AG10803 (cell line): ENCODE results near the gene TUBB4A.

ENCODE experiments used
- DNase-seq: peaks from one replicate; pipeline ENCODE4 v3.0.0; 2010; ENCODE audit warnings: low read depth
- H3K4me3 ChIP-seq: 2 replicates; pipeline ENCODE4 v1.5.1; 2011; ENCODE audit warnings: mild to moderate bottlenecking, low read length, control low read depth
- TF ChIP-seq, protein P1 (sequence below): conservative IDR thresholded peaks from 2 replicates; pipeline ENCODE4 v1.5.1; 2011; ENCODE audit warnings: mild to moderate bottlenecking, low read length, control low read depth, inconsistent platforms

TUBB4A gene

DNA sequence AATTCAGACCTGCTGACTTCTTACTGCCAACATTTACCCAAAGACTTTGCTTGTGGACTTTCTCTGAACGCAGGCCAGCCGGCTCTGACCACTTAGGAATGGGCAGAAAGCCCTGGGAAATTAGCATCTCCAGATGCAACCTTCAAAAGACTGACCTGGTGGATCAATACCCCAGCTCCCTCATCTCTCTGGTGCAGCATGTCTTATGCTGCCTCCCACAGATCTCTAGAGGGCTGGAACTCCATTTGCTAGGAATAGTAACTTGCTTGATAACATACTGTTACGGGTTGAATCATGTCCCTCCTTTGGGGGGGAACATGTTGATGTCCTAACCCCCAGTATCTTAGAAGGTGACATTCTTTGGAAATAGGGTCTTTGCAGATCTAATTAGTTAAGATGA, 55.7 kb downstream of the TUBB4A start:
- no peak overlapping the region for H3K4me3 ChIP-seq
- DNase-seq, result no peak
- TF ChIP-seq, protein P1, sequence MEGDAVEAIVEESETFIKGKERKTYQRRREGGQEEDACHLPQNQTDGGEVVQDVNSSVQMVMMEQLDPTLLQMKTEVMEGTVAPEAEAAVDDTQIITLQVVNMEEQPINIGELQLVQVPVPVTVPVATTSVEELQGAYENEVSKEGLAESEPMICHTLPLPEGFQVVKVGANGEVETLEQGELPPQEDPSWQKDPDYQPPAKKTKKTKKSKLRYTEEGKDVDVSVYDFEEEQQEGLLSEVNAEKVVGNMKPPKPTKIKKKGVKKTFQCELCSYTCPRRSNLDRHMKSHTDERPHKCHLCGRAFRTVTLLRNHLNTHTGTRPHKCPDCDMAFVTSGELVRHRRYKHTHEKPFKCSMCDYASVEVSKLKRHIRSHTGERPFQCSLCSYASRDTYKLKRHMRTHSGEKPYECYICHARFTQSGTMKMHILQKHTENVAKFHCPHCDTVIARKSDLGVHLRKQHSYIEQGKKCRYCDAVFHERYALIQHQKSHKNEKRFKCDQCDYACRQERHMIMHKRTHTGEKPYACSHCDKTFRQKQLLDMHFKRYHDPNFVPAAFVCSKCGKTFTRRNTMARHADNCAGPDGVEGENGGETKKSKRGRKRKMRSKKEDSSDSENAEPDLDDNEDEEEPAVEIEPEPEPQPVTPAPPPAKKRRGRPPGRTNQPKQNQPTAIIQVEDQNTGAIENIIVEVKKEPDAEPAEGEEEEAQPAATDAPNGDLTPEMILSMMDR, result no peak
